NCI-H146 (cell line): ENCODE measurements around the gene ATF6.

ENCODE experiments used
- DNase-seq: peaks from one replicate; lab custom pipeline; 2025; lab: John Stamatoyannopoulos, UW

Gene ATF6

DNA sequence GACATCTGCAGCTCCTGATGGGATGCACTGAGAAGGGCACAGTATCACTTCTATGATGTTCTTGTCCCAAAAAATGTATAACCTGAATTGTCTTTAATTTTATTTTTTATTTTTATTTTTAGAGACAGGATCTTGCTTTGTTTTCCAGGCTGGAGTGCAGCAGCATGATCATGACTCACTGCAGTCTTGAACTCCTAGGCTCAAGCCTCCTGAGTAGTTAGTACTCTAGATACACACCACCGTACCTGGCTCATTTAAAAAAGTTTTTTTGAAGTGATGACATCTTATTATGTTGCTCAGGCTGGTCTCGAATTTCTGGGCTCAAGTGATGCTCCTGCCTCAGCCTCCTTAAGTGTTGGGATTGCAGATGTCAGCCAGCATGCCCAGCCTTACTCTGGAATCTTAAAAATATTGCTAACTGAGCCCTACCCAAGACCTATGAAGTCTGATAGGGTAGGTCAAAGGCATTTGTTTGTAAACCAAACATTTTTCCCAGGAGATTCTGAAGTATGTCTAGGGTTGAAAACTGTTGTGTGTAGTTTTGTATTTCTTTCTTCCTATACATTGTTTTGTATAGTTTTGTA lies 68.9 kb downstream of the ATF6 start:
- no peak for DNase-seq

DNA sequence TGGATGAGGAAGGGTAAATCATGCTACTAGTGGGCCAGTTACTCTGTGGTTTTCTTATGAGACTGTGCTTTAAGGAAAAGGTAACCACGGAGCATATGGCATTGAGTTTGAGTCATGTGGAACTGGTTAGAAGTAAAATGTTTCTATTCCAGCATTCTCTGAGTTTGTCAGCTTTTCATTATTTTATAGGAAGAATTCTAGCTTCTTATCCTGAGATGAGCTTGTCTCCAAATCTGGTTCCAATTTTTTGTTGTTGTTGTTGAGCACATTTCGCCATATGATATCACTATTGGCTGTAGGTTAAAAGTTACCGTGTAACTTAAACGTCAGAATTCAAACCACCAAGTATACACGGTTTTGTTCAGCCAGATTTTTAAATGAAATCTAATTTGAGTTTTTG lies 69.9 kb downstream of the ATF6 start:
- no peak for DNase-seq

- DNase-seq, result no peak
Measured at GRCh38 chr1:161838362-161838761, 72.2 kb downstream of the ATF6 start.

GRCh38 chr1:161838885-161839284 lies 72.8 kb downstream of the ATF6 start:
- DNase-seq, result no peak

DNA sequence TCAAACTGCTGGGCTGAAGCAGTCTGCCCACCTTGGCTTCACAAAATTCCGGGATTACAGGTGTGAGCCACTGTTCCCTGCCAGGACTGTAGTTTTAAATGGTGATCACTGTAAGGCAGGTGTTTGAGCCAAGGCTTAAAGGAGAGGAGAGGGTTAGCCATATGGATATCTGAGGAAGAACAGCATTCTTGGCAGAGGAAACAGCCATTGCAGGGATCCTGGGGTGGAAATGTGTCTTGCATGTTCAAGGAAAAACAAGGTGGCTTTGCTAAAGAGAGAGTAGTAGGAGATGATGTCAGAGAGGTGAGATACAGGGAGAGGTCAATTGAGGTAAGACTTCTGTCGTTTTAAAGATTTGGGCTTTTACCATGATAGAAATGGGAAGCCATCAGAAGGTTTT lies 73.5 kb downstream of the ATF6 start:
- no peak for DNase-seq

DNA sequence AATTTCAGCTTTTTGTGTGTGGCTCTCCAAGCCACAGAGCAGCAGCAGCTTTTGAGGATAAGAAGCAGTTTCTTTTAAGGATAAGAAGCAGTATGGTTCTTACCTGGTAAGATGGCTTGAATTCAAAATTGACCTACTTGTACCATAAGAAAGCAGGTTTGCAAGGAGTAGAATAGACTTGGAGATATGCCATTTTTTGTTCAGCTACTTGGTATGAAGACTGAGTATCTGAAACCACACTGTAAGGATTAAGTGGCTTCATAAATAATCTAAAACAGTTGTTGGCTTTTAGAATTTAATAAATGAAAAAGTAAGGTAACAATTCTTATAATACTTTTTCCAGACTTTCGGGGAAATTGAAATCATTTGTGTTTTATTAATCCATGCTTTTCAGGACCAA lies 74.2 kb downstream of the ATF6 start:
- no peak for DNase-seq

GRCh38 chr1:161843156-161843555 lies 77.0 kb downstream of the ATF6 start:
- DNase-seq, result no peak

GRCh38 chr1:161844696-161845095 lies 78.6 kb downstream of the ATF6 start:
- DNase-seq, result no peak

DNA sequence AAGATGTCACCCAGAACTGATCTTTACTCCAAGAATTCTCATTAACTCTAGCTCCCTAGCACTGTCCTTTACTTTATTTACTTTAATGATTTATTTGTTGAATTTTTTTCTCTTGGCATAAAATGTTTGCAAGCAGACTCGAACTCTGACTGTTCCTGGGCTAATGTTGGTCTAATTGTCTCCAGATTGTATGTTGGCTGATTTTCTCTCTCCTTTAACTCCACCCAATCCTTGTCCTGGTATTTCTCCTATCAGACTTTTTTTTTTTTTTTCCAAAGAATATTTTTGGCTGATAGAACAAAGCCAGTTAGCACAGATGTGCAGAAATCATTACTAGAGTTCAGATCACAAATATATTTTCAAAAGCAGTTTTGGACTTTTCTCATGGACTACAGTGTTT lies 82.6 kb downstream of the ATF6 start:
- no peak for DNase-seq

- DNase-seq, result no peak
Measured at GRCh38 chr1:161849518-161849917, 83.4 kb downstream of the ATF6 start.

GRCh38 chr1:161855260-161855659 lies 89.1 kb downstream of the ATF6 start:
- DNase-seq, result no peak

- DNase-seq, result no peak
Measured at GRCh38 chr1:161858271-161858670, 92.2 kb downstream of the ATF6 start.

- DNase-seq, result no peak
Measured at GRCh38 chr1:161863549-161863948, 97.4 kb downstream of the ATF6 start.

DNA sequence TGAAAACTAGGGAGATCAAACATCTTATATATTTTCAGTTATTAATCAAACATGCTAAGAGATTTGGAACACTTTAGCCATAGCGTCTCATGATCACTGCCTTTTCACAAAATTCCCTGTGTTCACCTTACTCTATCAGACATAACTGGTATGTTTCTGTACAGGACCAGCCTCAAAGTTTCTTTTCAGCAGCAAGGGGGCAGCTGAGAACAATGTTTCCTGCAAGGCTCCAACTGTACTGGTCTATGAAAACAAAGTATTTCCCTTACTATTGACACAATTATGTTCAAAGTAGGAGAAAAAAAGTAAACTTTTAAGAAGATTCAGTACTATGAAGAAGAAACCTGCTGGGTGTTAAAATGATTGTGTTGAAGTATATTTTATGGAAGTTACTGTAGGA lies 98.5 kb downstream of the ATF6 start:
- DNase-seq, result no peak

- DNase-seq, result no peak
Measured at GRCh38 chr1:161866241-161866640, 100.1 kb downstream of the ATF6 start.

GRCh38 chr1:161868832-161869231 lies 102.7 kb downstream of the ATF6 start:
- no peak for DNase-seq

GRCh38 chr1:161869291-161869690 lies 103.2 kb downstream of the ATF6 start:
- DNase-seq, result no peak

DNA sequence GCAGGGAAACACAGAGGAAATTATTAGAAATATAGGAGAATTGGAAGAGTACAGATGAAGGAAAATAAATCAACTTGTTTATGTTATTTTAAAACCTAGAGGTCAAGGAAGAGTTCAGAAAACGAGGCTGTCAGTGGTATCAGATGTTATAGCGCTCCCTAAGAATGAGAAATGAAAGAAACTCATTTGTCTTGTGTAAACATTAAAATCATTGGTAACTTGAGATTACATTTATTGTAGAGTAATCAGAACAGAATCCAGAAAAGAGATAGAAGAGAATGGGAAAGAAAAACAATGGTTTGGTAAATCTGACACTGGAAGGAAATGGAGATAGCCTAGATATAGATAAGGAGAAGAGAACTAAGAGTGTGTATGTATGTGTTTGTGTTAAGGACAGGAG lies 106.4 kb downstream of the ATF6 start:
- no peak for DNase-seq

DNA sequence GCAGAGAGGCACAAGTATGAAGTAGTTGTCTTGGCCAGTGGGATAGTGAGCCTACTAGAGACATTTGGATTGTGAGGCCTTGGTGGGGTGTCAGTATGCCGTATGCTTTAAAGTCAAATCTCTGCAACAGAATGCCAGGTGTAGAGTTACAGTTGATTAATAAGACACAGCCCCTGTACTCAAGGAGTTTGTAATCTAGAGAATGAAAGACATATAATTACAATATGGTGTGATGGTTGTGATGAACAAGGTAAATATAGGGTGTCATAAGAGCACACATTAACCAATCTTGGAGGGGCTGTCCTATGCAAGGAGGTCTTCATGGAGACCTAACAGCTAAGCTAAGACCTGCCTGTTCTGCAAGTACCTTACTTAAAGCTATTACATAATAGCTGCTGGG lies 113.1 kb downstream of the ATF6 start:
- DNase-seq, result no peak

- peak; percentile 20 for DNase-seq
Measured at GRCh38 chr1:161884475-161884874, 118.4 kb downstream of the ATF6 start.

DNA sequence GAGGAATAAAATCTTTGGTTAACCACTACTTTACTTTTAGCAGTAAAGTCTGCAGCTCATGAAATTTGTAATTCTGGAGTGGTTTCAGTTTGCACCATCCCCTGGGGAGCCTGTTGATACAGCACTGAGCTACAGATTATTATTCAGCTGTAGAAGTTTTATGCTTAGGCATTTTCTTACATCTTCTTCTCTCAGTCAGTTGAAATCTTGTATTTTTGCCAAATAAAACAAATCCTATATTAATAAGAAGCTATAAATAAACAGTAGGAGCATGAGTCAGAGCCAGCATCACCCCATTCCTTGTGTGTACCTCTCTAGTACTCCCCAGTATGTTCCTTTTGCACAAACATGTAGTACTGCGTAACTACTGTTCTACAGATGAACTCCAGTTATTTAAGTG lies 118.9 kb downstream of the ATF6 start:
- DNase-seq, result no peak

- DNase-seq, result no peak
Measured at GRCh38 chr1:161885759-161886158, 119.6 kb downstream of the ATF6 start.

DNA sequence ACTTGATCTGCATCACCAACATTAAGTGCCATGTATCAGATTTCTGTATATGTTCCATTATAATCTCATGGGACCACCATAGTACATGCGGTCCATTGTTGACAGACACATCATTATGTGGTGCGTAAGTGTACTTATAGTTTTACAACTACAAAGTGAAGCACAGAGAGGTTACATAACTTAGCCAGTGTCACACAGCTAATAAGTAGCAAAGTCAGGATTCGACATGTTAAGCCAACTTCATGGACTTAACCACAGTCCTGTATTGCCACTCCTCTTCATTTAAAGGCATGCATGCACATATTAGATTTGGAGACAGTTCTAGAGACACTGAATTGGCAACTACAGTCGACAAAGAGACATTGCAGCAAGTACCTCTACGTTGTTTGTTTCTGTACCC lies 120.5 kb downstream of the ATF6 start:
- no peak for DNase-seq

DNA sequence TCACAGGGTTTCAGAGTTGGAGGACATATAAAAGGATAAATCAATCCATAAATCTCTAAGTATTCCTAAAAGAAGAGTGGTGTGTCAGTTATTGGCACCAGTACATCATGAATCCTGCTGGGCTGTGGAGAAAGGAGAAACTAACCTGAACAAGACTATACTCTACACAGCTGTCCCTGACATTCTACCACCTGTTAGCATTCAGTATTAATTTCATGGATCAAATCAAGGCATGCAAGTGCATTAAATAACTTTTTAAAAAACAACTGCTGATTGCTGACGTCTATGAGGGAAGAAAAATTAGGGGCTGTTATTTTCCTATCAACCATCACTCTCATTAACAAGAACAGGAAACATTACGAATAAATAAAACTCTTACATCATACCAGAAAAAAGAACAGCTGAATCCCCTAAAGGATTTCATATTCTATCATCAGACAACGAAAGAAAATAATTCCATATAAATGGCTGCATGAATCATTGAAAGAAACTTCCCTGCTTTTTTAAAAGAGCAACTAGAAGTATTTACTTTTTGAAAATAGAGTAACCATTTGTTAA lies 121.7 kb downstream of the ATF6 start:
- no peak for DNase-seq

- no peak for DNase-seq
Measured at GRCh38 chr1:161890574-161890973, 124.5 kb downstream of the ATF6 start.
